ENCODE measurements around the gene MS4A14. TPM values are rescaled to one million over a fixed set of nuclear protein-coding genes. Genes with fewer than 3 reads are reported as not detected.
A peak's percentile ranks its signal among the peaks of the same experiment; 100 is the strongest.
"Not testable (repeated sequence)": the region's sequence is repeated elsewhere in the genome, so short reads cannot be mapped to it uniquely, and the experiment has no call there.

Gene MS4A14
- total RNA-seq, 4 donors from 2014 or later = 0.10 to 1.2 (median 0.38) TPM; not detected in 1

DNA sequence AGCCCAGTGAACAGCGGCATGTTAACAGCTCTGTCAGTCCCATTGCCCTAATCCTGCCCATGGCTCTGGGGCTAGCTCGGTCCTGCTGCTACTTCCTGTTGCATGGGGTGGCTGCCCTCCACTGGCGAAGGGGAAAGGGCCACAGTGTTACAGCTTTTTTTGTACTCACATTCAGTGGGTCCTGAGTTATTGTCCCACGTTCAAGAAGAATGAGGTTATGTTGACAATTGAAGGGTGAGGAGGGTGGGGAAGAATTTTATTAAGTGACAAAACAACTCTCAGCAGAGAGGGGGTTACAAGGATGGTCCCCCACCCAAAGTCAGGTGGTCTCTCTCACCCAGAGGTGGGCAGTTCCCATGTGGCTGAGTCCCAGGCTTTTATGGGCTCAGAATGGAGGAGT is 35.6 kb upstream of the MS4A14 start:
- H3K4me3 ChIP-seq (ENCODE audit: low read depth, poor library complexity, severe bottlenecking) = no peak overlapping the region
- 73 to 83% methylated on average over 4 of the region's 4 CpGs for WGBS, 2 donors
- DNase-seq (ENCODE audit: low spot score in 2 of 2) = no peak
- intact Hi-C loops (cut with DNase I; ENCODE audit: low total_unique reads) = no loop called here
- no peak for TF ChIP-seq POLR2A (IDR thresholded peaks at IDR 0.05)
- TF ChIP-seq, protein P1, sequence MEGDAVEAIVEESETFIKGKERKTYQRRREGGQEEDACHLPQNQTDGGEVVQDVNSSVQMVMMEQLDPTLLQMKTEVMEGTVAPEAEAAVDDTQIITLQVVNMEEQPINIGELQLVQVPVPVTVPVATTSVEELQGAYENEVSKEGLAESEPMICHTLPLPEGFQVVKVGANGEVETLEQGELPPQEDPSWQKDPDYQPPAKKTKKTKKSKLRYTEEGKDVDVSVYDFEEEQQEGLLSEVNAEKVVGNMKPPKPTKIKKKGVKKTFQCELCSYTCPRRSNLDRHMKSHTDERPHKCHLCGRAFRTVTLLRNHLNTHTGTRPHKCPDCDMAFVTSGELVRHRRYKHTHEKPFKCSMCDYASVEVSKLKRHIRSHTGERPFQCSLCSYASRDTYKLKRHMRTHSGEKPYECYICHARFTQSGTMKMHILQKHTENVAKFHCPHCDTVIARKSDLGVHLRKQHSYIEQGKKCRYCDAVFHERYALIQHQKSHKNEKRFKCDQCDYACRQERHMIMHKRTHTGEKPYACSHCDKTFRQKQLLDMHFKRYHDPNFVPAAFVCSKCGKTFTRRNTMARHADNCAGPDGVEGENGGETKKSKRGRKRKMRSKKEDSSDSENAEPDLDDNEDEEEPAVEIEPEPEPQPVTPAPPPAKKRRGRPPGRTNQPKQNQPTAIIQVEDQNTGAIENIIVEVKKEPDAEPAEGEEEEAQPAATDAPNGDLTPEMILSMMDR (IDR thresholded peaks at IDR 0.05) = no peak

GRCh38 chr11:60362241-60362640 is 34.0 kb upstream of the MS4A14 start:
- no peak overlapping the region for H3K4me3 ChIP-seq (ENCODE audit: low read depth, poor library complexity, severe bottlenecking)
- WGBS, 2 donors = 32 to 36% methylated on average over 1 of the region's 1 CpG
- DNase-seq (ENCODE audit: low spot score in 2 of 2) = no peak
- TF ChIP-seq, protein P1 (IDR thresholded peaks at IDR 0.05) = no peak
- TF ChIP-seq POLR2A (IDR thresholded peaks at IDR 0.05) = no peak
- intact Hi-C loops (cut with DNase I; ENCODE audit: low total_unique reads) = no loop called here

GRCh38 chr11:60363542-60364470 is 32.5 kb upstream of the MS4A14 start:
- peak in 1 of 2 donors; percentile 55 for DNase-seq (ENCODE audit: low spot score in 2 of 2)
- intact Hi-C loops (cut with DNase I; ENCODE audit: low total_unique reads) = no loop called here

GRCh38 chr11:60366262-60366904 is 29.9 kb upstream of the MS4A14 start:
- 86 to 88% methylated on average over 15 of the region's 15 CpGs for WGBS, 2 donors
- H3K4me3 ChIP-seq (ENCODE audit: low read depth, poor library complexity, severe bottlenecking); intact Hi-C loops (cut with DNase I; ENCODE audit: low total_unique reads); DNase-seq (ENCODE audit: low spot score in 2 of 2): not testable (repeated sequence)

More at GRCh38 chr11:60363542-60364470, 32.5 kb upstream of the MS4A14 start:
- 54% methylated on average over 7 of the region's 7 CpGs for WGBS, 2 donors
- no peak overlapping the region for H3K4me3 ChIP-seq (ENCODE audit: low read depth, poor library complexity, severe bottlenecking)
- TF ChIP-seq, protein P1 (IDR thresholded peaks at IDR 0.05) = no peak
- TF ChIP-seq POLR2A (IDR thresholded peaks at IDR 0.05) = no peak

DNA sequence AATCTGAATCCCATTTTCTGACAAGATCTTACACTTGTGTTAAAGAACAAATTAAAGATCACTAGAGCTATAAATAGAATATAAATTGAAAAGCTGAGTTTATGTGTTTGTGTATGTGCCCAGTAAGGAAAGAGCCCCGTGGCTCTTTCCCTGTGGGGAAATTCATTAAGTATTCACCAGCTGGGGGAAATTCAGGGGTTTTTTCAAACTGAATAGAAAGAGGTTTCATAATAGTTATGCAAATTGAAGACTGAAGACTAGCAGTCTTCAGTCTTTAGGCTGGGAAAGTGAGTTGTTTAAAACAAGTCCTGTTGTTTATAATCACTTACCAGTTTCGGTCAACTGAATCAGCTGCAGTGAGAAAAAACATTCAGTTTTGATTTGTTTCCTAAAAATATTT is 29.2 kb upstream of the MS4A14 start:
- no peak for TF ChIP-seq POLR2A (IDR thresholded peaks at IDR 0.05)
- 45 to 49% methylated on average over 2 of the region's 2 CpGs for WGBS, 2 donors
- no peak overlapping the region for H3K4me3 ChIP-seq (ENCODE audit: low read depth, poor library complexity, severe bottlenecking)
- intact Hi-C loops (cut with DNase I; ENCODE audit: low total_unique reads) = no loop called here
- DNase-seq (ENCODE audit: low spot score in 2 of 2) = no peak

DNA sequence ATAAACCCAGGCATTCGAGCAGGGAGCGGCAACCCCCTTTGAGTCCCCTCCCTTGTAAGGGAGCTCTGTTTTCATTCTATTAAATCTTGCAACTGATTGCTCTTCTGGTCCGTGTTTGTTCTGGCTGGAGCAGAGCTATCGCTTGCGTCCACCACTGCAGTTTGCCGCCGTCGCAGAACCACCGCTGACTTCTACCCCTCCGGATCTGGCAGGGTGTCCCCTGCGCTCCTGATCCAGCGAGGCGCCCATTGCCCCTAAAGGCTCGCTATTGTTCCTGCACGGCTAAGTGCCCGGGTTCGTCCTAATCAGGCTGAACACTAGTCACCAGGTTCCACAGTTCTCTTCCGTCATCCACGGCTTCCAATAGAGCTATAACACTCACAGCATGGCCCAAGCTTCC is 28.4 kb upstream of the MS4A14 start:
- intact Hi-C loops (cut with DNase I; ENCODE audit: low total_unique reads) = no loop called here
- no peak overlapping the region for H3K4me3 ChIP-seq (ENCODE audit: low read depth, poor library complexity, severe bottlenecking)
- WGBS, 2 donors = 91 to 92% methylated on average over 19 of the region's 19 CpGs
- DNase-seq (ENCODE audit: low spot score in 2 of 2) = no peak
- no peak for TF ChIP-seq POLR2A (IDR thresholded peaks at IDR 0.05)

DNA sequence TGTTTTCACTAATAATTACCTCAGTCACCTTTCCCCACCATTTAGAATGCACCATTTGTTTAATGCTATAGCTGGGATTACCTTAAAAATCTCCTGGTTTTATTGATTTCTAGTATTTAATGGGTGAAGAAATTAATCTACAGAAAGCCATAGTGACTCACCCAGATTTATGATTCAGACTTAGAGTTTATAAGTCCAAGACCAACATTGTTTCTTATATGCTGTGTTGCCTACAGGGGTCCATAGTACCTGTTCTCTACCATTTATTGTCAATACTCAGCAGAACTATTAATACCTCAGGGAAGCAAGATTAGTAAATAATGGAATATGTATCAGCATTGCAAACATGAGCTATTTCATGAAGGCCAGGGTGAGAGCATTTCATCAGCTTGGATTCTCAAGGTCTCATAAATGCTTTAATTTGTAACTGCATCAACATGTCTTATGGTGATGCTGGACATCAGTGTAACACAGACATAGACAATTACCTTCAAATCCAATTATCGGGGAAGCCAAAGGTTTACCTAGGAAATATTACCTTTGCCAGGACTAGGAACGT is 25.9 kb upstream of the MS4A14 start:
- TF ChIP-seq, protein P1 (IDR thresholded peaks at IDR 0.05) = no peak
- TF ChIP-seq POLR2A (IDR thresholded peaks at IDR 0.05) = no peak
- 66 to 74% methylated on average over 2 of the region's 2 CpGs for WGBS, 2 donors
- no peak for DNase-seq (ENCODE audit: low spot score in 2 of 2)
- no peak overlapping the region for H3K4me3 ChIP-seq (ENCODE audit: low read depth, poor library complexity, severe bottlenecking)
- intact Hi-C loops (cut with DNase I; ENCODE audit: low total_unique reads) = no loop called here
